Astrocyte (in vitro differentiated cells and primary cell): ENCODE data around the gene STAB1. TPM values are rescaled to one million over a fixed set of nuclear protein-coding genes. Genes with fewer than 3 reads are reported as not detected.

ENCODE experiments used
- DNase-seq: peaks from one replicate; pipeline ENCODE4 v3.0.0-alpha.2; 2010; ENCODE audit warnings: low read depth
- FAIRE-seq: peaks from 2 replicates; lab custom pipeline; 2011; peaks lifted over from hg19 to GRCh38; lab: Jason Lieb, UNC
- H2AFZ ChIP-seq: 2 replicates; pipeline ENCODE4 v1.6.0; 2012; ENCODE audit warnings: low read depth, low read length, inconsistent platforms
- H3K27ac ChIP-seq: 2 replicates; pipeline ENCODE4 v1.5.1; 2011; ENCODE audit warnings: low read depth, low read length, inconsistent platforms
- H3K27me3 ChIP-seq: 2 replicates; pipeline ENCODE4 v1.6.0; 2011; ENCODE audit warnings: low read length, inconsistent platforms; ENCODE audit not compliant: insufficient read depth
- H3K36me3 ChIP-seq: 2 replicates; pipeline ENCODE4 v1.5.1; 2011; ENCODE audit warnings: low read length, inconsistent platforms; ENCODE audit not compliant: insufficient read depth
- H3K4me1 ChIP-seq: 2 replicates; pipeline ENCODE4 v1.5.1; 2011; ENCODE audit warnings: low read length, inconsistent platforms; ENCODE audit not compliant: insufficient read depth
- H3K4me2 ChIP-seq: 2 replicates; pipeline ENCODE4 v1.6.0; 2012; ENCODE audit warnings: low read length, inconsistent platforms
- H3K4me3 ChIP-seq: 2 replicates; pipeline ENCODE4 v1.5.1; 2011; ENCODE audit warnings: low read depth, mild to moderate bottlenecking, low read length, inconsistent platforms; ENCODE audit not compliant: insufficient read depth
- H3K79me2 ChIP-seq: 2 replicates; pipeline ENCODE4 v1.6.0; 2012; ENCODE audit warnings: mild to moderate bottlenecking, low read length, inconsistent platforms; ENCODE audit not compliant: insufficient read depth
- H3K9ac ChIP-seq: 2 replicates; pipeline ENCODE4 v1.6.0; 2012; ENCODE audit warnings: mild to moderate bottlenecking, low read length, inconsistent platforms
- H3K9me3 ChIP-seq: 2 replicates; pipeline ENCODE4 v1.5.1; 2012; ENCODE audit warnings: low read depth, mild to moderate bottlenecking, low read length, inconsistent platforms; ENCODE audit not compliant: insufficient read depth
- H4K20me1 ChIP-seq: 2 replicates; pipeline ENCODE4 v1.6.0; 2012; ENCODE audit warnings: low read length, inconsistent platforms; ENCODE audit not compliant: insufficient read depth
- H3K27ac Mint-ChIP-seq: one replicate; pipeline ENCODE4 v1.8.0; 2021; ENCODE audit warnings: mild to moderate bottlenecking, mixed read lengths; ENCODE audit not compliant: unreplicated experiment
- H3K27me3 Mint-ChIP-seq: one replicate; pipeline ENCODE4 v1.8.0; 2021; ENCODE audit warnings: low read depth, mixed read lengths; ENCODE audit not compliant: unreplicated experiment
- H3K36me3 Mint-ChIP-seq: one replicate; pipeline ENCODE4 v1.8.0; 2021; ENCODE audit warnings: low read depth, mixed read lengths; ENCODE audit not compliant: unreplicated experiment
- H3K4me1 Mint-ChIP-seq: one replicate; pipeline ENCODE4 v1.8.0; 2021; ENCODE audit warnings: low read depth, mixed read lengths; ENCODE audit not compliant: unreplicated experiment
- H3K4me3 Mint-ChIP-seq: one replicate; pipeline ENCODE4 v1.8.0; 2021; ENCODE audit warnings: mild to moderate bottlenecking, moderate library complexity, mixed read lengths; ENCODE audit not compliant: unreplicated experiment
- H3K9me3 Mint-ChIP-seq: one replicate; pipeline ENCODE4 v1.8.0; 2021; ENCODE audit warnings: mild to moderate bottlenecking, mixed read lengths; ENCODE audit not compliant: unreplicated experiment
- CTCF ChIP-seq: IDR thresholded peaks from 2 replicates; pipeline ENCODE4 v1.5.1; 2011; ENCODE audit warnings: low read depth, mild to moderate bottlenecking, inconsistent platforms, low read length, moderate library complexity; ENCODE audit not compliant: insufficient read depth
- EZH2 ChIP-seq: IDR thresholded peaks from 2 replicates; pipeline ENCODE4 v1.6.1; 2012; ENCODE audit warnings: mild to moderate bottlenecking, low read length, inconsistent platforms; ENCODE audit not compliant: insufficient read depth
- total RNA-seq: library from RNA; stranded (reverse); gene quantifications from 2 replicates; pipeline ENCODE4 v1.2.1, GENCODE V29; 2021

The STAB1 gene
- total RNA-seq, 1 donor from 2014 or later, result 0.39 TPM

DNA sequence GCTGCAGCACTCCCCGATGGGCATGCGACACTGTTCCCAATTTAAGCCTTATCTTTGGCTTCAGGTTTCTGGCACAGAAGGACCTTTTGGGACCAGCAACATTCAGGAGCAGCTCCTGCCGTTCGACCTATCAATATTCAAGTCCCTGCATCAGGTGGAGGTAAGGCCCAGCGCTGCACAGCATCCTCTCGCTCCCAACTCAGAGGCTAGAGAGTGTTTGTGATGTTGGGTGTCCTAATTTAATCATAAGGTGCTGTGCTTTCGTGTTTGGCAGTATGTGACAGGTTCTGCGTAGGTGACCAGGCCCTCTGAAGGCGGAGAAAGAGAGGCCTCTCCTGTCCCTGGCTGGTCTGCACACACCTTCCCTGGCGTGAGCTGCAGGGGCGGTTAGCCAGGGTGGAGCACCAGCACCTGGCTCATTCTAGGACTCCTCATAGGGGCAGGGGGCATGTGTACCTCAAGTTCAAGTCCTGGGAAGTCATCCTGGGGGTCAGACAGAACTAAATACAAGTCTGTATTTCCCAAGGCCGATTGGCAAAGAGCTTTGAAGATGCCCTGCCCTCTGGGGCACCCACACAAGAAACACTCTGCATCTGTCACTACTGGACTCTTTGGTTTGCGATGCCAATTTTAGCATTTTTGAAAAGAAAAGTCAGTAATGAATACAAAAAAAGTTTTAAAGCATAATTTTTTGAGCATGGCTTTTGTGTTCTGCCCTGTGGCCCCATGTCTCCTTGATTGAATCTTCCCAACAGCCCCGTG, 22.7 kb upstream of the STAB1 start:
- peaks cover 71% of the 10 kb centered on the region for H4K20me1 ChIP-seq
- no peak overlapping the region for H3K27ac Mint-ChIP-seq
- H3K79me2 ChIP-seq, result peaks cover 31% of the 10 kb centered on the region

DNA sequence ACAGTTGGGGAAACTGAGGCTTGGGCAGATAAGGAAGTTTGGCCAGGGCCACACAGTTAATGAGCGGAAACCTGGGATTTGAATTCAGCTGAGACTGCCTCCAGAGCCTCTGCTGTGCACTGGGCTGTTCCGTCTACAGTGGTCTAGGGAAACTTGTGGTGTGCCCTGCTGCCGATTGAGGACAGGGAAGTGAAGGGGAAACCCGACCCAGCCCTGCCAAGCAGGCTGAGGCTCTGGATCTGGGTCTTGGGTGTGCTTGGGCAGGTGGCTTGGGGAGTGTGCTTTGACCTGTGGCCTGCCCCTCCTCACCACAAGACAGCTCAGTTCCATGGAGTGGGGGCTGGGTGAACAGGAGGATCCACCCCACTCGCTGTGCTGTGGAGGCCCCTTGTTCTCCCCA, 22.1 kb upstream of the STAB1 start:
- peaks cover 25% of the 10 kb centered on the region for H3K79me2 ChIP-seq
- no peaks in the 10 kb centered on the region for H3K9me3 ChIP-seq
- no peak overlapping the region for H3K27ac ChIP-seq
- Mint-ChIP-seq H3K4me3 (no peak overlapping the region), H3K4me1 (no peaks in the 10 kb centered on the region), H3K27ac (no peak overlapping the region), H3K9me3 (no peaks in the 10 kb centered on the region), H3K36me3 (peaks cover 27% of the 10 kb centered on the region), H3K27me3 (no peaks in the 10 kb centered on the region)
- TF ChIP-seq CTCF (no peak), EZH2 (no peak)
- DNase-seq (no peak), FAIRE-seq (no peak)
- no peak overlapping the region for H3K4me3 ChIP-seq
- peaks cover 45% of the 10 kb centered on the region for H3K36me3 ChIP-seq
- H2AFZ ChIP-seq, result no peak overlapping the region
- H3K9ac ChIP-seq, result no peak overlapping the region
- peaks cover 70% of the 10 kb centered on the region for H4K20me1 ChIP-seq
- no peaks in the 10 kb centered on the region for H3K4me1 ChIP-seq
- H3K4me2 ChIP-seq, result no peak overlapping the region
- no peaks in the 10 kb centered on the region for H3K27me3 ChIP-seq

More for the DNA sequence above, 22.7 kb upstream of the STAB1 start:
- Histone ChIP-seq H3K4me2 (no peak overlapping the region), H3K9me3 (no peaks in the 10 kb centered on the region), H3K9ac (no peak overlapping the region), H3K27ac (no peak overlapping the region), H3K4me3 (no peak overlapping the region), H2AFZ (no peak overlapping the region), H3K4me1 (no peaks in the 10 kb centered on the region), H3K36me3 (peaks cover 45% of the 10 kb centered on the region), H3K27me3 (no peaks in the 10 kb centered on the region)
- no peaks in the 10 kb centered on the region for H3K4me1 Mint-ChIP-seq
- DNase-seq (no peak), FAIRE-seq (no peak)
- peaks cover 24% of the 10 kb centered on the region for H3K36me3 Mint-ChIP-seq
- no peaks in the 10 kb centered on the region for H3K9me3 Mint-ChIP-seq
- H3K4me3 Mint-ChIP-seq, result no peak overlapping the region
- TF ChIP-seq CTCF, result no peak
- no peak for TF ChIP-seq EZH2
- H3K27me3 Mint-ChIP-seq, result no peaks in the 10 kb centered on the region

DNA sequence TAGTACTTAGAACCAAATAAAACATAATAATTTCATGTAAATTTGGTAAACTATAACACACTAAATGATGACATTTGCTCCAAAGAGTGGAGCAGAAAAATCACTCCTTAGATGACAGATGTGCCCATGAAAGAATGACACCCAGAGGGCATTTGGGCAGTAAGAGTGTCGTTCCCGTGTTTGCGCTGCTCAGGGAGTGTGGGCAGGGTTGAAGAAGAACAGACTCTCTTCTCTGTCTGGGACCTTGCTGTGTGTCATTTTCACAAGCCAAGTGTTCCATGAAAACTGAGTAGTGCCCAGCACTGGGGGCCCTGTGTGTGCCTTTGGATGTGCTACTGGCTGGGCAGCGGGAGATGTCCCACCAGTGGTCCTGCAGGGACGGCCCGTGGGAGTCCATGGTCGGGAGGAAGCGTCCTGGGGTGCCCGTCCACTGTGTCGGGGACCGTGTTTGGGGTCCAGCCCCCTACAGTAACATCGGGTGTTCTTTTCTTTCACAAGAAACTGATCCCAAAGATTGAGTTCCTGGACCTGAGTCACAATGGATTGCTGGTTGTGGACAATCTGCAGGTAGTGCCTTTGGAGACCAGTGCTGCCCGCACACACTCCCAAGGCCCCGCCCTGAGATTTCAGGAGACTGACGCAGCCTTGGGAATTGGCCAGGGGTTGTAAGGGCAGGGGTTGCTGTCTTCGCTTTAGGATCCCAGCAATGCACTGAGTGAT, 17.9 kb upstream of the STAB1 start:
- peaks cover 60% of the 10 kb centered on the region for H3K36me3 ChIP-seq
- H3K9ac ChIP-seq, result no peak overlapping the region
- H2AFZ ChIP-seq, result no peak overlapping the region
- no peak overlapping the region for H3K4me2 ChIP-seq
- H3K27me3 ChIP-seq, result no peaks in the 10 kb centered on the region
- FAIRE-seq (no peak), DNase-seq (no peak)
- Mint-ChIP-seq H3K27me3 (no peaks in the 10 kb centered on the region), H3K4me3 (no peak overlapping the region), H3K36me3 (peaks cover 37% of the 10 kb centered on the region), H3K9me3 (no peaks in the 10 kb centered on the region), H3K27ac (no peak overlapping the region), H3K4me1 (no peaks in the 10 kb centered on the region)
- H3K27ac ChIP-seq, result no peak overlapping the region
- H3K4me1 ChIP-seq, result no peaks in the 10 kb centered on the region
- H3K4me3 ChIP-seq, result no peak overlapping the region
- peaks cover 48% of the 10 kb centered on the region for H4K20me1 ChIP-seq
- H3K9me3 ChIP-seq, result no peaks in the 10 kb centered on the region
- TF ChIP-seq CTCF (no peak), EZH2 (no peak)
- peaks cover 3% of the 10 kb centered on the region for H3K79me2 ChIP-seq
